Measurements from ENCODE around the gene OR5AR1.
"Not testable (repeated sequence)": the region's sequence is repeated elsewhere in the genome, so short reads cannot be mapped to it uniquely, and the experiment has no call there.

Gene OR5AR1

GRCh38 chr11:56663386-56663785 is at the start of gene OR5AR1:
OR5AR1 (plus strand) TSS chr11:56663686; CDS start chr11:56663686, 0 bp downstream.
- in situ Hi-C loops (cut with MboI; ENCODE audit: low sequenced_read_pairs) = no loop called here
- H3K36me3 ChIP-seq (replicated peaks) = no peaks in the 10 kb centered on the region
- no peaks in the 10 kb centered on the region for H3K27me3 ChIP-seq (ENCODE audit: low read depth)
- H3K4me3 ChIP-seq = no peak within 1 kb of the TSS
- DNase-seq (ENCODE audit: low spot score in 2 of 2) = no peak
- no peaks in the 10 kb centered on the region for H3K9me3 ChIP-seq
- no peaks in the 10 kb centered on the region for H3K4me1 ChIP-seq

GRCh38 chr11:56624661-56625110 is 38.8 kb upstream of the OR5AR1 start:
- no peaks in the 10 kb centered on the region for H3K4me1 ChIP-seq
- H3K9me3 ChIP-seq = no peaks in the 10 kb centered on the region
- no peaks in the 10 kb centered on the region for H3K27me3 ChIP-seq (ENCODE audit: low read depth)
- in situ Hi-C loops (cut with MboI; ENCODE audit: low sequenced_read_pairs) = no loop called here
- no peaks in the 10 kb centered on the region for H3K36me3 ChIP-seq (replicated peaks)
- no peak overlapping the region for H3K4me3 ChIP-seq
- DNase-seq (ENCODE audit: low spot score in 2 of 2) = no peak

GRCh38 chr11:56625946-56626345 is 37.5 kb upstream of the OR5AR1 start:
- DNase-seq (ENCODE audit: low spot score in 2 of 2) = no peak
- no peaks in the 10 kb centered on the region for H3K9me3 ChIP-seq
- H3K27me3 ChIP-seq (ENCODE audit: low read depth) = no peaks in the 10 kb centered on the region
- in situ Hi-C loops (cut with MboI; ENCODE audit: low sequenced_read_pairs) = no loop called here
- no peaks in the 10 kb centered on the region for H3K4me1 ChIP-seq
- H3K36me3 ChIP-seq (replicated peaks) = no peaks in the 10 kb centered on the region
- no peak overlapping the region for H3K4me3 ChIP-seq

GRCh38 chr11:56632329-56632728 is 31.2 kb upstream of the OR5AR1 start:
- Histone ChIP-seq H3K36me3 (replicated peaks) (no peaks in the 10 kb centered on the region), H3K27me3 (ENCODE audit: low read depth) (no peaks in the 10 kb centered on the region), H3K9me3 (no peaks in the 10 kb centered on the region), H3K4me3 (no peak overlapping the region), H3K4me1 (no peaks in the 10 kb centered on the region)
- no peak for DNase-seq (ENCODE audit: low spot score in 2 of 2)
- in situ Hi-C loops (cut with MboI; ENCODE audit: low sequenced_read_pairs) = no loop called here

GRCh38 chr11:56636861-56637260 is 26.6 kb upstream of the OR5AR1 start:
- in situ Hi-C loops (cut with MboI; ENCODE audit: low sequenced_read_pairs) = no loop called here

GRCh38 chr11:56637500-56637899 is 26.0 kb upstream of the OR5AR1 start:
- Histone ChIP-seq H3K36me3 (replicated peaks) (no peaks in the 10 kb centered on the region), H3K4me1 (no peaks in the 10 kb centered on the region), H3K27me3 (ENCODE audit: low read depth) (no peaks in the 10 kb centered on the region), H3K9me3 (no peaks in the 10 kb centered on the region), H3K4me3 (no peak overlapping the region)
- in situ Hi-C loops (cut with MboI; ENCODE audit: low sequenced_read_pairs) = no loop called here
- DNase-seq (ENCODE audit: low spot score in 2 of 2) = no peak

More at GRCh38 chr11:56636861-56637260, 26.6 kb upstream of the OR5AR1 start:
- H3K4me3 ChIP-seq = no peak overlapping the region
- H3K36me3 ChIP-seq (replicated peaks) = no peaks in the 10 kb centered on the region
- no peaks in the 10 kb centered on the region for H3K4me1 ChIP-seq
- no peak for DNase-seq (ENCODE audit: low spot score in 2 of 2)
- no peaks in the 10 kb centered on the region for H3K27me3 ChIP-seq (ENCODE audit: low read depth)
- no peaks in the 10 kb centered on the region for H3K9me3 ChIP-seq

GRCh38 chr11:56642339-56642738 is 21.1 kb upstream of the OR5AR1 start, which contains the start of gene OR5AP2:
OR5AP2 (minus strand) TSS chr11:56642439; CDS start chr11:56642439, 0 bp downstream.
- no peak for DNase-seq (ENCODE audit: low spot score in 2 of 2)
- H3K36me3 ChIP-seq (replicated peaks) = no peaks in the 10 kb centered on the region
- no peaks in the 10 kb centered on the region for H3K27me3 ChIP-seq (ENCODE audit: low read depth)
- in situ Hi-C loops (cut with MboI; ENCODE audit: low sequenced_read_pairs) = no loop called here
- no peak within 1 kb of the TSS for H3K4me3 ChIP-seq
- H3K4me1 ChIP-seq = no peaks in the 10 kb centered on the region
- no peaks in the 10 kb centered on the region for H3K9me3 ChIP-seq

GRCh38 chr11:56659755-56660154 is 3.7 kb upstream of the OR5AR1 start:
- H3K4me3 ChIP-seq = no peak overlapping the region
- no peaks in the 10 kb centered on the region for H3K9me3 ChIP-seq
- no peaks in the 10 kb centered on the region for H3K4me1 ChIP-seq
- peak in 1 of 2 experiments; percentile 8 for DNase-seq (ENCODE audit: low spot score in 2 of 2)
- H3K36me3 ChIP-seq (replicated peaks) = no peaks in the 10 kb centered on the region
- in situ Hi-C loops (cut with MboI; ENCODE audit: low sequenced_read_pairs) = no loop called here
- no peaks in the 10 kb centered on the region for H3K27me3 ChIP-seq (ENCODE audit: low read depth)

GRCh38 chr11:56670984-56671383 is 7.5 kb downstream of the OR5AR1 start:
- in situ Hi-C loops (cut with MboI; ENCODE audit: low sequenced_read_pairs) = no loop called here

GRCh38 chr11:56688554-56689100 is 25.1 kb downstream of the OR5AR1 start:
- in situ Hi-C loops (cut with MboI; ENCODE audit: low sequenced_read_pairs) = no loop called here

More at GRCh38 chr11:56670984-56671383, 7.5 kb downstream of the OR5AR1 start:
- no peaks in the 10 kb centered on the region for H3K4me1 ChIP-seq
- H3K27me3 ChIP-seq (ENCODE audit: low read depth) = no peaks in the 10 kb centered on the region
- no peak overlapping the region for H3K4me3 ChIP-seq
- H3K9me3 ChIP-seq = no peaks in the 10 kb centered on the region
- no peaks in the 10 kb centered on the region for H3K36me3 ChIP-seq (replicated peaks)
- no peak for DNase-seq (ENCODE audit: low spot score in 2 of 2)

GRCh38 chr11:56691179-56691578 is 27.7 kb downstream of the OR5AR1 start:
- in situ Hi-C loops (cut with MboI; ENCODE audit: low sequenced_read_pairs); H3K9me3 ChIP-seq; H3K4me1 ChIP-seq; DNase-seq (ENCODE audit: low spot score in 2 of 2); H3K4me3 ChIP-seq; H3K36me3 ChIP-seq (replicated peaks); H3K27me3 ChIP-seq (ENCODE audit: low read depth): not testable (repeated sequence)

More at GRCh38 chr11:56688554-56689100, 25.1 kb downstream of the OR5AR1 start:
- Histone ChIP-seq H3K27me3 (ENCODE audit: low read depth) (no peaks in the 10 kb centered on the region), H3K4me3 (no peak overlapping the region), H3K4me1 (no peaks in the 10 kb centered on the region), H3K36me3 (replicated peaks) (no peaks in the 10 kb centered on the region), H3K9me3 (no peaks in the 10 kb centered on the region)
- DNase-seq (ENCODE audit: low spot score in 2 of 2) = no peak

GRCh38 chr11:56693428-56693827 is 29.9 kb downstream of the OR5AR1 start:
- Histone ChIP-seq H3K4me1 (no peaks in the 10 kb centered on the region), H3K9me3 (no peaks in the 10 kb centered on the region), H3K4me3 (no peak overlapping the region), H3K36me3 (replicated peaks) (no peaks in the 10 kb centered on the region), H3K27me3 (ENCODE audit: low read depth) (no peaks in the 10 kb centered on the region)
- no peak for DNase-seq (ENCODE audit: low spot score in 2 of 2)
- in situ Hi-C loops (cut with MboI; ENCODE audit: low sequenced_read_pairs) = no loop called here

- no peaks in the 10 kb centered on the region for H3K9me3 ChIP-seq
- no peaks in the 10 kb centered on the region for H3K36me3 ChIP-seq (replicated peaks)
- DNase-seq (ENCODE audit: low spot score in 2 of 2) = no peak
- H3K4me1 ChIP-seq = no peaks in the 10 kb centered on the region
- H3K4me3 ChIP-seq = no peak within 1 kb of the TSS
- in situ Hi-C loops (cut with MboI; ENCODE audit: low sequenced_read_pairs) = no loop called here
- no peaks in the 10 kb centered on the region for H3K27me3 ChIP-seq (ENCODE audit: low read depth)
Measured at GRCh38 chr11:56698795-56699194, 35.3 kb downstream of the OR5AR1 start, which contains the start of gene OR9G1. OR9G1 (plus strand) TSS chr11:56699095; CDS start chr11:56700388, 1,293 bp downstream.

GRCh38 chr11:56700242-56700913 is 36.9 kb downstream of the OR5AR1 start:
- no peaks in the 10 kb centered on the region for H3K36me3 ChIP-seq (replicated peaks)
- no peak for DNase-seq (ENCODE audit: low spot score in 2 of 2)
- H3K27me3 ChIP-seq (ENCODE audit: low read depth) = no peaks in the 10 kb centered on the region
- no peak overlapping the region for H3K4me3 ChIP-seq
- in situ Hi-C loops (cut with MboI; ENCODE audit: low sequenced_read_pairs) = no loop called here
- no peaks in the 10 kb centered on the region for H3K4me1 ChIP-seq
- H3K9me3 ChIP-seq = no peaks in the 10 kb centered on the region
